DMS114 treated with DMSO at 0.1 percent for 48 hours (cell line): ENCODE measurements around the gene PTPRN2.
"Not testable (repeated sequence)": the region's sequence is repeated elsewhere in the genome, so short reads cannot be mapped to it uniquely, and the experiment has no call there.

Source experiments
- DNase-seq: peaks from one replicate; lab custom pipeline; 2025; ENCODE audit not compliant: unreplicated experiment; lab: John Stamatoyannopoulos, UW

Gene PTPRN2

DNA sequence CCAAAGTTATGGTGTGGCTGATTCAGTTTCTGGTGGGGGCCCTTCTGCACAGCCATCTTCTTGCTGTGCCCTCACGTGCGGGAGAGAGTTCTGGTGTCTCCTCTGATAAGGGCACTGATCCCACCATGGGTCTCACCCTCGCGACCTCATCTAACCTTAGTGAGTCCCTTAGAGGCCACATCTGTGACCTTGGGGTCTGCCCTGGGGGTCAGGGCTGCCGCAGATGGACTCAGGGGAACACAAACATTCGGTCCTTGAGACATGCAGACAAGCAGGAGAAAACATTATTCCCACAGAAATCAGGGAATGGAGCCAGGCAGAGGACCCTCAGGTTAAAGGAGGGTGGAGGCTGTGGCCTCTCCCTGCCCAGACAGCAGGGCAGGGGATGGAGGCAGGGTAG, 1072.9 kb downstream of the PTPRN2 start:
- DNase-seq = no peak

GRCh38 chr7:157514306-157514705, 1073.3 kb downstream of the PTPRN2 start:
- DNase-seq = no peak

GRCh38 chr7:157513682-157514081, 1073.9 kb downstream of the PTPRN2 start:
- no peak for DNase-seq

DNA sequence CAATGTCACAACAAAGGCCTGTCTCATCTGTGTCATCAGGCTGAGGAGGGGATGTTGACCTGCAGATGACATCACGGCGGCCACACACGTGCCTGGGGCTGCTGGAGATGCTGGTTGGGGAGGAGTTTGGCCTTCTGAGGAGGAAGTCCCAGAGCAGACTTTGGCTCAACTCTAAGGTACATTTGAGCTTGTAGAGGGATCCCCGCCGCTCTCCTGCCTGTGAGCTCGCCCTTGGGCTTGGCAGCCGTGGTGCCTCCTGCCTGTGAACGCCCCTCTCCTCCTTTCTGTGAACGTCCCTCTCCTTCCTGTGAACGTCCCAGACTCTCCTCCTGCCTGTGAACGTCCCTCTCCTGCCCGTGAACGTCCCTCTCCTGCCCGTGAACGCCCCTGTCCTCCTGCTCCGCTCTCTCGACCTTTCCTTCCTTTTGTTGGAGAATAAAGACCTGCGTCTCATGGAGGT, 1074.4 kb downstream of the PTPRN2 start:
- DNase-seq = no peak

DNA sequence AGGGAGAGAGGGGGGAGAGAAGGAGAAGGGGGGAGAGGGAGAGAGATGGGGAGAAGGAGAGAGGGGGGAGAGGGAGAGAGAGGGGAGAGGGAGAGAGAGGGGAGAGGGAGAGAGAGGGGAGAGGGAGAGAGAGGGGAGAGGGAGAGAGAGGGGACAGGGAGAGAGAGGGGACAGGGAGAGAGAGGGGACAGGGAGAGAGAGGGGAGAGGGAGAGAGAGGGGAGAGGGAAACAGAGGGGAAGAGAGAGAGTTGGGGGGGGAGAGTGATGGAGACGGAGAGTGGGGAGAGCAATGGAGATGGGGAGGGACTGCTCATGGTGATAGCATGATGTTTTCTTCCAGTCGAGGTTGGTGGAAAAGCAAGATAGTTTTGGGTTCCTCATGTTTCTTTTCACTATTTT, 1078.4 kb downstream of the PTPRN2 start:
- DNase-seq = no peak

GRCh38 chr7:157508477-157508881, 1079.1 kb downstream of the PTPRN2 start:
- DNase-seq = no peak

- DNase-seq = no peak
Observed at GRCh38 chr7:157507987-157508386, 1079.6 kb downstream of the PTPRN2 start.

GRCh38 chr7:157506268-157506667, 1081.4 kb downstream of the PTPRN2 start:
- DNase-seq = no peak

DNA sequence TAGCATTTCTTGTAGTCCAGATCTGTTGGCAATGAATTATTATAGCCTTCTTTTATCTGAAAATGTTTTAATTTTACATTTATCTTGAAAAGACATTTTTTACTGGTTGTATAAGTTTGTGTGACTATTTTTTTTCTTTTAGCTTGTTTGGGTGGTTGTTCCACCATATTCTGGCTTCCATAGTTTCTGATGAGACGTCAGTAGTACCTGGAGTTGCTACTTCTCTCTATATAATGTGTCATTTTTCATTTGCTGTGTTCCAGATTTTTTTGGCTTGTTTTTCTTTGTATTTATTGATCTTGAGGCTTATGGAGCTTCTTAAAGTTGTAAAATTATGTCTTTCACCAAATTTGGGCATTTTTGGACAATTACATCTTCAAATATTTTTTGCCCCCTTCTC, 1082.0 kb downstream of the PTPRN2 start:
- no peak for DNase-seq

GRCh38 chr7:157503229-157503628, 1084.4 kb downstream of the PTPRN2 start:
- no peak for DNase-seq

DNA sequence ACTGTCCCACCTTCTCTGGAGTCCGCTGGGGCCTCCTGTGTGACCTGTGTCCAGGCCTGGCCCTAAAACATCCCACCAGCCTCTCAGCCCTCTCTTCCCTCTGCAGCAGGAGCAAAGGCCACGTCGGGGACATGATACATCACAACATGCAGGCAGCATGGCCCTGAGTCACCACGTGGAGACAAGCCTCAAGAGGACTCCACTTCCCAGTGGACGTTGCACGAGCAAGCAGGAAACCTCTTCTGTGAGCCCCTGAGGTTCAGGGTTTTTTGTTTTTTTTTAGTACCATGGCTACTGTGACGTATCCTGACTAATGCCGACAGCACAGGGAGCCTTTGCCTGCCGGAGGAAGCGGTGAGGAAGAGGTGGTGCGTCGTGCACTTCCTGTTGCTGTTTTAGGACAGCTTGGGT, 1084.9 kb downstream of the PTPRN2 start:
- no peak for DNase-seq

DNA sequence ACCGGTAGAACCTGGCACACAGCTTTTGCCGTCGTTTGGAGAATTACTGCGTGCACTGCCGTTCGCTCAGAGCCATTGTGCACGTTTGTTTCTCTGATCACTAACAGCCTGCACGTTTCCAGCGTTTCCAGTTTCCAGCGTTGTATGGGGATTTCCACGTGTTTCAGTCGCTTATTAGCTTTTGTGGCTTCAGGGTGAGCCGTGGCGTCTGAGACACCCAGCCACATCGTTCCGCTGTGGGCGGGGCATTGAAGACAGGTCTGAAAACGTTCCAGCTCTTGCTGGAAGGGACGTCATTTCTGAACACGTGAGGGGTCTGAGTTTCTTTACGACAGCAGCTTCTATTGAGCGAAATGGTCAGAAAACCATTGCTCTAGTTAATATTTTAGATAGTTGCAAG, 1086.0 kb downstream of the PTPRN2 start:
- no peak for DNase-seq

- DNase-seq = not testable (repeated sequence)
Observed at GRCh38 chr7:157500989-157501540, 1086.6 kb downstream of the PTPRN2 start.

GRCh38 chr7:157500171-157500960, 1087.3 kb downstream of the PTPRN2 start:
- no peak for DNase-seq

DNA sequence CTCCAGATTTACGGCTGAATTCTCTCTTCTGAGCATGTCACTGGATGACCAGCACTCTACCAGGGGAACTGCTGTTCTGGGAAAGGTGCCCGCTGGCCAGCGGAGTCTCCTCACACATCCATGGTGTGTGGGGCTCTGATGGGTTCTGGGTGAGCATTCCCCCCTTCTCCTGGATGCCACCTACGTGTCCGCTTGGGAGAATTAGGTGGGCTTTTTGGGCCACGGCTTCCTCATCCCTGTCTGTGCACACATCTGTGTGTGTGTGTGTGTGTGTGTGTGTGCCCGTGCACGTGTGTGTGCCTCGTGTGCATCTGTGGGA, 1087.8 kb downstream of the PTPRN2 start:
- DNase-seq = no peak

DNA sequence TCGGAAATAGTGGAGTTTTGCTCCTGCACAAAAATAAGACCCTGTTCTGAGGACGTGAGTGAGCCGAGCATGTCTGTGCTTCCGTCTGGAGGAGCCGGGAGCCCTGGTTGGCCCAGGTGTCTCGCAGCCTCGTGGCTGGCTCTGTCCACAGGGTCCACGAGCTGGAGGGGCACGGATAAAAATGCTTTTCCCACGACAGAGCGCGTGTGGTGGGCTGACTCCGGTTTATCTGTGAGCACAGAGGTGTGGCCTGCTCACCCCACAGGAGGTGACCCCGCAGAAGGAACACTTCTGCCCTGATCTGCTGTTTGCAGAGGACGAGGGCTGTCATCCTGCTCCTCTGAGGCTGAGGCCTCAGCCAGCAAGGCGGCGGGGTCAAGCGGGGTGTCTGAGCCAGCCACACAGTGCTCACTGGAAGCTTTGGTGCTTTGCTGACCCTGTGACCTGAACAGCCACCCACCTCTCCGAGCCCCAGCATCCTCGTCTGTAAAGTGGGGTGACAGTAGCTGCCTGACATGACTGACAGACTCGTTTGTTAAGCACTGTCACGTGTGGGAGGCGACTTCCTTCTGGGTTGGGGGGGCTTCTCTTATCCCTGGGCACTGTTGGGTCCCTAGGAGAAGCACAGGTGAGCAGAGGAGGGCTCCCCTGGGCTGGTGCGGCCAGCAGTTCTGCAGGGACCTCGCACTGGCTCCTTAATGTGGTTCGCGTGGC, 1088.3 kb downstream of the PTPRN2 start:
- DNase-seq = no peak

DNA sequence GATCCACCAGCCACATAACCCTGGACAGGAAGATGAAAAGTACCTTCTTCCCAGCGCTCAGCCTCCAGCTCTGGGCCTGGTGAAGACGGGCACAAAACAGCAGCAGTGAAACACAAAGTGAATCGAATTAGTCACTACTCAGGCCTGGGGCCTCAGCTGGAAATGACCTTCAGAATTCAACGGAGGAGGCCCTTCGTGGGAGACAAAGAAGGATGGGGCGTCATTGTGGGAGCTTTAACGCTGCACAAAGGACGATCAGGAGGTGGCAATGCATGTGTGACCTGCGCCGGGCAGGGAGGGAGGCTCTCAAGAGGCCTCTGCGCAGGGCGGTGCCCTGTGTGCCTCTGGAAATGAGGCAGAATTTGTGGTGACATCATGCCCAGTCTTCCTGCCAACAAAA, 1089.0 kb downstream of the PTPRN2 start:
- no peak for DNase-seq

DNA sequence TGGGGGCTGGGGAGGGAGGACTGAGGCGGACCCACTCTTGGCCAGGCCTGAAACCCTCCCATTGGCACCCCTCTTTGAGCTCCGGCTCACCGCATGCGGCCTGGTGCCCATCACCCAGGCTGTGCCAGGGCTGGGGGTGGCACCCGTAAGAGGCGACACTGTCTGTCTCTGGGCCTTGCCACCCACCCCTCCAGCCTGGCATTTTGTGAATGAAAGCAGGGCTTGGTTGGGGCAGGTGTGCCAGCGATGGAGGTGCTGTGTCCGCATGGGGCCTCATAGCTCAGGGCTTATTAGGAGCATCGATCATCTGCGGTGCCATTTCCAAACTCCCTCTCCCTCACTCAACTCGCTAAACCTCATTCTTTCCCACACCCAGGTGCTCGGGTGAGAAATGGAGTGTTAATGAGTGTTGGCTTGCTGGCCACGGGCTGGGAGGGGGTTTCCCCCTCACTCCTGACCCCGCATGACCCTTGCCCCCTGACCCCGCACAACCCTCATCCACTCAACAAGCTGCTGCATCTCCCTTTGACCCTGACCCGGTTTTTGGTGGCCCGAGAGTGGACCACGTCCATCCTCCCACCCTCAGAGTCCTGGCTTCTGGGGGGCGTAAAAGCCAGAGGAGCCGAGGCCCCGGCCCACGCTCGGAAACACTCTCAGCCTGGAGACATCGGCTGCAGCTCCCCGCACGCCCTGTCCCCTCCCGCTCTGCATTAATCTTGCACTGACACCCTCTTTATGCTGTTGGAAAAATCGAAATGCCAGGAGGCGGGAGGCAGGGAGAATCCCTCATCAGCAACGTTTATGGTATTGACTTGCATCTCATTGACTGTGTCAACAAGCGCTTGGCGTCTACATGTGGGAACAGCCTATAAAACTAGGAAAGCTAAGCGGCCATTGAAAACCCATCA, 1089.6 kb downstream of the PTPRN2 start:
- no peak for DNase-seq

- DNase-seq = no peak
Observed at GRCh38 chr7:157497367-157497743, 1090.3 kb downstream of the PTPRN2 start.

- DNase-seq = no peak
Observed at GRCh38 chr7:157496416-157497275, 1091.0 kb downstream of the PTPRN2 start.
